Amniotic epithelial cell (primary cell): Measurements from ENCODE around the gene FDX1.

Experiments
- DNase-seq: peaks from one replicate; pipeline ENCODE4 v3.0.0-alpha.2; 2010; ENCODE audit warnings: low read depth

The FDX1 gene

GRCh38 chr11:110508786-110509185 is 79.0 kb downstream of the FDX1 start:
- peak; percentile 12 for DNase-seq

DNA sequence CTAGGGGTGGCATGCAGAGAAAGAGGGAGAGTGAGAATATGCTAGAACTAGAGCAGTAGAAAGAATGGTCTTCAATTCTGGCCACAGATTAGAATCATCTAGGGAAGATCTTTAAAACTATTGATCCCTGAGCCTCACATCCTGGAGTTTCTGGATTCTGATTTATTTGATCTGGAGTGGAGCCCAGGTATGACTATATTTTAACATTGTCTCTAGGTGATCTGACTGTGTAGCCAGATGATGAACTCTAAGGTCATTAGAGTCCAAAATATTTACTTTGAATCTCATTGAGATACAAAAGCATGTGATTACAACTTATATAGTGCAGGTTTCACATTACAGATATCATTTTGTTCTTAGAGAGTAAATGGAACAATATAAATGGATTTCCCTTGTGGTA is 79.7 kb downstream of the FDX1 start:
- DNase-seq = no peak

DNA sequence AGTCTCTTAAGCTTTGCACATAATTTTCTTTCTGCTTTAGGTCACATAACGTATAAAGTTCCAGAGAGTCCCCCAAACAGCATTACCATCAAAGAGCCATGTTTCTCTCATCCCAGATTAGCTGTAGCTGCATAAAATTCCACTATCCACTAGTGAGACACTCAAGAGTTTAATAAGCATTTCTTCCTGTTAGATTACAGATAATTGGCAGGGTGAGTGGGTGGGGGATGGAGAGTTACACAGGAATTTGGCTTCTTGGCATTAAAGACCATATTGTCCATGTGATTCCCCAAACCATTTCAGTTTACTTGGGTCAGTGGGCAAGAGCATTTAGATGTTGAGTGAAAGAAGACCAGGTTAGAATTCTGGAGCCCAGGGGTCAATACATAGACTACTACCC is 82.3 kb downstream of the FDX1 start:
- DNase-seq = no peak

DNA sequence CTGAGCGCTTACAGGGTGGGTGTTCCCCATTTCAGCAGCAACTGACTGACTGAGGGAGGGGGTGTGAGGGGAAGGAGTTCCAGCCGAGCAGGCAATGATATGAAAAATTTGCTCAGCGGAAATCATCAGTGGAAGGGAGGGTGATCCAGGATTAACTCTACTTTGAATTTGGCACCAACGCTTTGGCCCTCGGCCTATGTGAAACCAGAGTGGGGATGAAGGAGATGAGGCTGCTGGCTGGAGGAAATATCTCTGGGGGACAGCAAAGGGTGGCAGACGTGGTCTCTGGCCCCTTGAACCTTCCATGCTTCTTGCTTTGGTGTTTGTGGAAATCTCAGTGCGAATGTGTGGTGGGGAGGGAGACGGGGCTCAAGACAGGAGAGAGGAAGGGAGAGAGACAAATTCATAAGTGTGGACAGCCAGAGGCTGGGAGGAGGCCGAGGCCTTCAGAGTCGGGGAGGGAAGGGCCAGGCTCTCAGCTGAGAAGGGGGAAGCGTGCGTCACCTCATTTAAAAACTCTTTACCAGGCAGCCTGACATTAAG is 83.6 kb downstream of the FDX1 start:
- DNase-seq = no peak

DNA sequence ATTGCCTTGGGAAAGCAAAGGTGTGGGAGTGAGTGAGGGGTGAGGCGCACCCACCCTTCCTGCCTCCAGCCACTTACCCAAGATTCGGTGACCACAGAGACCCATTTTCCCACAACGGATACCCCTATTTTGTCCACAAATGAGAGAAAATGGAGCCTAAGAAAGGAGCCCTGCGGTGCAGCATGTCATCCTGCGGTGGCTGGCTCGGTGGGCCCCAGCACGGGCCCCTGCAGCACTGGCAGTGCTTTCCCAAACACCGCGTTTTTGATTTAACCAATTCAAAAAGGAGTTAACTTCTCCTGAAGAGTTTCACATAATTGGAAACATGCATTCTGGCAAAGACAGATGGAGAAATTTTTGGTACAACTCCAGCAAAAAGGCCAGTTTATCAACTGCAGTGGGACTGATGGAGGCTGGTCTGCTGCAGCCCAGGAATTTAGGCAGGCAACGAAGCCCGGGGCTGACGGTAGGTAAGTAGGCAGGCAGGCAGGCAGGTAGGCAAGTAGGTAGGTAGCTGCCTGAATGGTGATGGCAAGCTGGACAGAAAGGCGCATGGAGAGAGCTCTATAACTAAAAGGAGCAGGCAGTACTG is 84.2 kb downstream of the FDX1 start:
- DNase-seq = no peak
